ENCODE results near the gene TBC1D4. TPM values are rescaled to one million over a fixed set of nuclear protein-coding genes. Genes with fewer than 3 reads are reported as not detected.

The TBC1D4 gene
- total RNA-seq, 2 donors from 2014 or later = 34.5 to 38.8 TPM

- Mint-ChIP-seq H3K9me3 (no peaks in the 10 kb centered on the region), H3K27me3 (ENCODE audit: low read depth) (peaks cover 23% of the 10 kb centered on the region), H3K27ac (no peak overlapping the region), H3K36me3 (ENCODE audit: insufficient read depth in 2 of 2) (no peaks in the 10 kb centered on the region), H3K4me1 (ENCODE audit: low read depth) (peaks cover 8% of the 10 kb centered on the region), H3K4me3 (no peak overlapping the region)
- no peak for DNase-seq
- no peak for ATAC-seq (replicated peaks in 1 of 2)
These were observed 14.0 kb upstream of the TBC1D4 start for GRCh38 chr13:75495938-75496337.

- Mint-ChIP-seq H3K4me1 (ENCODE audit: low read depth) (peaks cover 14% of the 10 kb centered on the region), H3K4me3 (no peak overlapping the region), H3K36me3 (ENCODE audit: insufficient read depth in 2 of 2) (no peaks in the 10 kb centered on the region), H3K9me3 (no peaks in the 10 kb centered on the region), H3K27ac (no peak overlapping the region), H3K27me3 (ENCODE audit: low read depth) (peaks cover 28% of the 10 kb centered on the region)
- no peak for ATAC-seq (replicated peaks in 1 of 2)
- DNase-seq = no peak
These were observed 12.5 kb upstream of the TBC1D4 start for GRCh38 chr13:75494491-75494890.

DNA sequence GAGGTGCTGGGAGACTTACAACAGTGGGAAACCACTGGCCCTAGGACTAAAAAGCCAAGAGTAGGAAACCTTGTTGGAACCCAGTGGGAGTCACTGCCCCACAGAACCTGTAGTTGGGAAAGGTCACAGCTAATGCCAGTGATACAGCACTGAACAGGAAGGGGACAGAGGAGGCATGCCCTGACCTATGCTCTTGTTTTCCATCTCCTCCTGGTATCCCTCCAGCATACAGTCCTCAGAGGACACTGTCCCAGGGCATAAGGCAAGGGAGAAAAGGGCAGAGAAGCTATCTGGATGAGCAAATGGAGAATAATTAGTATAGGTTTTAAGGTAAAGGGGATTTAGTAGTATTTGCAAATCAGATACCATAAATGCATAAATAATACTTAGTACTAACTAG, 11.2 kb upstream of the TBC1D4 start:
- H3K27me3 Mint-ChIP-seq (ENCODE audit: low read depth) = peaks cover 30% of the 10 kb centered on the region
- H3K4me1 Mint-ChIP-seq (ENCODE audit: low read depth) = peaks cover 18% of the 10 kb centered on the region
- no peaks in the 10 kb centered on the region for H3K9me3 Mint-ChIP-seq
- no peaks in the 10 kb centered on the region for H3K36me3 Mint-ChIP-seq (ENCODE audit: insufficient read depth in 2 of 2)
- H3K27ac Mint-ChIP-seq = no peak overlapping the region
- H3K4me3 Mint-ChIP-seq = no peak overlapping the region
- ATAC-seq (replicated peaks in 1 of 2) = no peak
- no peak for DNase-seq

- Mint-ChIP-seq H3K4me1 (ENCODE audit: low read depth) (peaks cover 18% of the 10 kb centered on the region), H3K36me3 (ENCODE audit: insufficient read depth in 2 of 2) (no peaks in the 10 kb centered on the region), H3K27ac (no peak overlapping the region), H3K27me3 (ENCODE audit: low read depth) (peaks cover 38% of the 10 kb centered on the region), H3K4me3 (no peak overlapping the region), H3K9me3 (no peaks in the 10 kb centered on the region)
- ATAC-seq (replicated peaks in 1 of 2) (no peak), DNase-seq (no peak)
These were observed 10.4 kb upstream of the TBC1D4 start for GRCh38 chr13:75492389-75492788.

GRCh38 chr13:75491376-75491775, 9.4 kb upstream of the TBC1D4 start:
- peaks cover 48% of the 10 kb centered on the region for H3K27me3 Mint-ChIP-seq (ENCODE audit: low read depth)

GRCh38 chr13:75489502-75490263, 7.7 kb upstream of the TBC1D4 start:
- H3K36me3 Mint-ChIP-seq (ENCODE audit: insufficient read depth in 2 of 2) = no peaks in the 10 kb centered on the region
- H3K4me3 Mint-ChIP-seq = peak overlapping the region in 1 of 2 donors; percentile 33
- DNase-seq (no peak), ATAC-seq (replicated peaks in 1 of 2) (peak; percentile 71 to 73)
- no peaks in the 10 kb centered on the region for H3K9me3 Mint-ChIP-seq
- H3K27ac Mint-ChIP-seq = peak overlapping the region; percentile 40
- H3K27me3 Mint-ChIP-seq (ENCODE audit: low read depth) = peaks cover 56% of the 10 kb centered on the region
- peaks cover 40% of the 10 kb centered on the region for H3K4me1 Mint-ChIP-seq (ENCODE audit: low read depth)

More at GRCh38 chr13:75491376-75491775, 9.4 kb upstream of the TBC1D4 start:
- no peak overlapping the region for H3K4me3 Mint-ChIP-seq
- no peak overlapping the region for H3K27ac Mint-ChIP-seq
- peaks cover 24% of the 10 kb centered on the region for H3K4me1 Mint-ChIP-seq (ENCODE audit: low read depth)
- H3K36me3 Mint-ChIP-seq (ENCODE audit: insufficient read depth in 2 of 2) = no peaks in the 10 kb centered on the region
- no peaks in the 10 kb centered on the region for H3K9me3 Mint-ChIP-seq
- DNase-seq = no peak
- no peak for ATAC-seq (replicated peaks in 1 of 2)

GRCh38 chr13:75486146-75487062, 4.4 kb upstream of the TBC1D4 start:
- peaks cover 2 to 3% of the 10 kb centered on the region in 2 donors for H3K36me3 Mint-ChIP-seq (ENCODE audit: insufficient read depth in 2 of 2)
- DNase-seq = no peak
- ATAC-seq (replicated peaks in 1 of 2) = no peak
- no peak overlapping the region for H3K4me3 Mint-ChIP-seq
- H3K9me3 Mint-ChIP-seq = no peaks in the 10 kb centered on the region
- peaks cover 35% of the 10 kb centered on the region for H3K4me1 Mint-ChIP-seq (ENCODE audit: low read depth)
- H3K27ac Mint-ChIP-seq = no peak overlapping the region
- H3K27me3 Mint-ChIP-seq (ENCODE audit: low read depth) = peaks cover 46% of the 10 kb centered on the region

- no peak for DNase-seq
- peaks cover 40% of the 10 kb centered on the region for H3K4me1 Mint-ChIP-seq (ENCODE audit: low read depth)
- H3K27ac Mint-ChIP-seq = no peak overlapping the region
- H3K9me3 Mint-ChIP-seq = no peaks in the 10 kb centered on the region
- peaks cover 46% of the 10 kb centered on the region for H3K27me3 Mint-ChIP-seq (ENCODE audit: low read depth)
- ATAC-seq (replicated peaks in 1 of 2) = peak in 1 of 2 donors; percentile 19
- H3K36me3 Mint-ChIP-seq (ENCODE audit: insufficient read depth in 2 of 2) = peaks cover 2 to 3% of the 10 kb centered on the region in 2 donors
- H3K4me3 Mint-ChIP-seq = no peak overlapping the region
These were observed 3.5 kb upstream of the TBC1D4 start for GRCh38 chr13:75485286-75486062.

DNA sequence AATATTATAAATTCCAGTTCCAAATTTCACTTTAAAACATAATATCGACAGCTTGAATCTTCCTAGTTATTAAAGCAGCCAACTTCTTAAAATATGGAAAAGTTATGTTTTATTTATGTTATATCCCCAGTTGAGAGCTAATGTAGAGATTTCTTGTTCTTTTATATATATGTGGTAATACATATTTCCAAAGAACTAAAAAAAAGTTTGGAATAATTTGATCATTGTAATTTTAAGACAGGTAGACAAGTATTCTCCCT, 781 bp upstream of the TBC1D4 start:
- H3K27ac Mint-ChIP-seq = no peak overlapping the region
- ATAC-seq (replicated peaks in 1 of 2) = no peak
- peaks cover 65% of the 10 kb centered on the region for H3K27me3 Mint-ChIP-seq (ENCODE audit: low read depth)

DNA sequence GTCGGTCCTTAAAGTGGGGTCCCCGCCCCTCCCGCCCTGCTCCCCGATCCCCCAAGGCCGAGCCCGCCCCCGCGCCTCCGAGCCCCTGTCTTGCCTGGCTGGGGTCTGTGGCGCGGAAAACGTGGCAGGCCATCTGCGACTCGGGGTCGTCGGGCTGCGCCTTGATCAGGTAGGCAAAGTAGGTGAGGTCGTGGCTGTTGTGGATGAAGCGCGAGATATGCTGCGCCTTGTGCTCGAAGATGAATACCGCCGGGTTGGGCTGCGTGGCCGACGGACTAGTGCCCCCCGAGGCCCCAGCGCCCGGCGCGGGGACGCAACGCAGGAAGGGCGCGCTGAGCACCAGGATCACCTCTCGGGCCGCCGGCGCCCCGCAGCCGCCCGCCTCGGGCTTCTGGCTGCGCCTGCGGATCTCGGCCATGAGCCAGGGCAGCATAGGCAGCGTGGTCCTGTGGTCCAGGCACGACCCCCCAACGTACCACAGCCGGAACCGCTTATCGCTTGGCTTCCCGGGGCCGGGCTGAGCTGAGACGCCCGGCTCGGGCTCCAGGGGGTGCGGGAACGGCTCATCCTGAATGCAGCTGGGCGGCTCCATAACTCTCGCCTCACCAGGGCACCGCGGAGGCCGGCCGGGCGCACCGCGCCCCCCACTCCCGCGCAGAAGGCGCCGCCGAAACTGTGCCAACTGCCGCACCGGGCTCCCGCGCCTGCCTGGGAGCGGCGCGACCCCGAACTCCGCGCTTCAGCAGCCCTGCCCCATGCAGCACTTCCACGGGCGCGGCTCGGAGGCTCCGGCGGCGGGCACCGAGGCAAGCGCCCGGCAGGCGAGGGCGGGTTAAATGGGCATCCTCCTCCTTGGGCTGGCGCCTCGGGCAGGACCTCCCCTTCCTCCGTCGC, 546 bp downstream of the TBC1D4 start:
- Mint-ChIP-seq H3K4me3 (peak overlapping the region; percentile 84 to 93), H3K27me3 (ENCODE audit: low read depth) (peaks cover 62% of the 10 kb centered on the region), H3K36me3 (ENCODE audit: insufficient read depth in 2 of 2) (peaks cover 2 to 3% of the 10 kb centered on the region in 2 donors), H3K27ac (no peak overlapping the region), H3K9me3 (no peaks in the 10 kb centered on the region), H3K4me1 (ENCODE audit: low read depth) (peaks cover 27% of the 10 kb centered on the region)
- ATAC-seq (replicated peaks in 1 of 2) = peak; percentile 52 to 55
- DNase-seq = peak; percentile 24 to 34

More for the DNA sequence above, 781 bp upstream of the TBC1D4 start:
- DNase-seq = no peak
- Mint-ChIP-seq H3K36me3 (ENCODE audit: insufficient read depth in 2 of 2) (peaks cover 2 to 3% of the 10 kb centered on the region in 2 donors), H3K4me3 (peak overlapping the region; percentile 84 to 93), H3K9me3 (no peaks in the 10 kb centered on the region), H3K4me1 (ENCODE audit: low read depth) (peaks cover 33% of the 10 kb centered on the region)

DNA sequence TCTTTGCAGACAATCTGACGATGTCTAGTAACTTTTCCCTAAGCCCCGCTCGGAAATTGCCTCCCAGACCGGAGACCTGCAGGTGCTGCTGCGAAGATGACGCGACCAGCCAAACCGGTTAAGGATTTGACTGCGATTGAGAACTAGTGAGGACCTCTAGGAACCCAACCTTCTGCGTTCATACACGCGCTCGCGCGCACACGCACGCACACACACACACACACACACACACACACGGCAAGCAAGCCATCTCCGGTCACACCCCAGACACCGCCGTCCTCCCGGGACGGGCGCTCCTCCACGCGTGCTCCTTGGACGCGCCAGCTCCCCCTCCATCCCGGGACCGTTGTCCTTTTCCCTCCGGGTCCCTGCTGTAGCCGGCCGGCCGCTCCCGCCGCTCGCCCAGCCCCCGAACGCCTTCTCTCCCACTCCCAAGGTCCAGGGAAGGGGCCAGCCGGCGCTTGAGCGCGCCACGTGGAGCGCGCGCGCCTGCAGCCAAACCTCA, 1.2 kb downstream of the TBC1D4 start:
- Mint-ChIP-seq H3K9me3 (no peaks in the 10 kb centered on the region), H3K4me3 (peak overlapping the region; percentile 84 to 93), H3K36me3 (ENCODE audit: insufficient read depth in 2 of 2) (peaks cover 2 to 3% of the 10 kb centered on the region in 2 donors), H3K4me1 (ENCODE audit: low read depth) (peaks cover 20% of the 10 kb centered on the region), H3K27ac (no peak overlapping the region), H3K27me3 (ENCODE audit: low read depth) (peaks cover 59% of the 10 kb centered on the region)
- DNase-seq (peak; percentile 20 to 38), ATAC-seq (replicated peaks in 1 of 2) (peak; percentile 17 to 21)

Measured in activated T-cell treated with anti-CD3 and anti-CD28 coated beads, Interleukin-2, amount 50 U/mL, for 72 hours (primary cell).